GM12891 (cell line): ENCODE measurements around the gene ASIC3.

Experiments
- POU2F2 ChIP-seq: IDR thresholded peaks from 2 replicates; pipeline ENCODE4 v1.6.1; 2011; ENCODE audit warnings: low read depth, mild to moderate bottlenecking, control low read depth, low read length, moderate library complexity
- TAF1 ChIP-seq: IDR thresholded peaks from 2 replicates; pipeline ENCODE4 v1.6.1; 2011; ENCODE audit warnings: low read depth, low read length, control low read depth

DNA sequence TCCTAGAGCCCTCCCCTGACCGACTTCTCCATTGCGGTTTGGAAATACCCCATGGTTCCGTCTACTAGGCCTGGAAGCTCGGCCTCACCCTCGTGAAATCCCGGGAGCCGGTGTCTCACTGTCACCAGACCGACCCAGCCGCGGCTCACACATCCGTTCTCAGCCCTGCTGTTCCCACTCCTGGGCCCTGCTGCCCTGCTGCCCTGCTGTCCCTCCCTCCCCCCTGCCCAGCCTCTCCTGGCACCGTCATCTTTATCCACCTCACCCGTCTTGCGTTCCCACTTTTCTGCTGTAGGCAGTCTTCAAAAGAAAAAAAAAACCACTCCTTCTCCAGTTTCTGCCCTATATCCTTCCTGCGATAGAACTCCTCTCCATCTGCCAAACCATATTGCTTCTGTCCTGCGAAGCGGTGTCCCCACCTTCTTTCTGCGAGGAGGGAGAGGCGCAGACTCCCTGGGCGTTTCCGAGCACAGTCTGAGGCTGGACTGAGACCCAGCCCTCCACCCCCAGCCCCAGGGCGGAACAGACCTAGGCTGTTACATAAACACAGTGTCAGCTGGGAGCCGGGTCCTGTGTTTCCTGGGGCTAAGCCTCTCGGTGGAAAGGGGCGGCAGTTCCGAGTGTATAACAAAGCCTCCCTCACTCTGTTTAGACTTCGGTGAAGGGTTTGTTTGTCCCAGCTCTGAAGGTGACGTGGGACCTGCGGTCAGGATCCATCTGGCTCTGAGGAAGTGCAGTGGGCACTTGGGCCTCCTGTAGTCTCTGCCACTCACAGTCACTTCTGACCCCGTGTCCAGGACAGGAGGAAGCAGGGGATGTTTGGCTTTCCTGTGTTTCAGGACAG, 40.7 kb downstream of the ASIC3 start:
- TF ChIP-seq POU2F2 (no peak), TAF1 (no peak)
